IPS DF 6.9 (cell line): Measurements from ENCODE around the gene ADCY5.

Source experiments
- DNase-seq: peaks from one replicate; pipeline ENCODE4 v3.0.0-alpha.2; 2013; ENCODE audit warnings: low read depth, low spot score
- H3K27ac ChIP-seq: one replicate; pipeline ENCODE4 v1.5.1; 2013; ENCODE audit warnings: low read length, control low read depth
- H3K27me3 ChIP-seq: 2 replicates; pipeline ENCODE4 v1.6.1; 2013; ENCODE audit warnings: mild to moderate bottlenecking, low read length; ENCODE audit not compliant: control insufficient read depth, insufficient read depth
- H3K36me3 ChIP-seq: 2 replicates; pipeline ENCODE4 v1.6.1; 2013; ENCODE audit warnings: low read length; ENCODE audit not compliant: control insufficient read depth, insufficient read depth
- H3K4me1 ChIP-seq: 2 replicates; pipeline ENCODE4 v1.6.1; 2013; ENCODE audit warnings: low read length; ENCODE audit not compliant: control insufficient read depth, insufficient read depth
- H3K4me3 ChIP-seq: 2 replicates; pipeline ENCODE4 v1.5.1; 2013; ENCODE audit warnings: mild to moderate bottlenecking, low read length
- H3K9me3 ChIP-seq: 2 replicates; pipeline ENCODE4 v1.6.1; 2013; ENCODE audit warnings: low read length, inconsistent platforms; ENCODE audit not compliant: control insufficient read depth, insufficient read depth
- WGBS: extraction: QIAGEN DNeasy Blood & Tissue Kit; methylation state at CpG from one replicate; pipeline ENCODE4 v1.1.7; 2013; ENCODE audit warnings: mixed read lengths, missing lambda C conversion rate; ENCODE audit not compliant: insufficient read length, insufficient coverage; 5-methylcytosine and 5-hydroxymethylcytosine counted together

ADCY5 gene

GRCh38 chr3:123397050-123397590, 51.8 kb downstream of the ADCY5 start:
- Histone ChIP-seq H3K27me3 (no peaks in the 10 kb centered on the region), H3K9me3 (no peaks in the 10 kb centered on the region), H3K36me3 (no peaks in the 10 kb centered on the region), H3K27ac (no peak overlapping the region), H3K4me3 (no peak overlapping the region), H3K4me1 (no peaks in the 10 kb centered on the region)
- DNase-seq = no peak
- WGBS = no CpG with 5 or more reads among the region's 5 CpGs

DNA sequence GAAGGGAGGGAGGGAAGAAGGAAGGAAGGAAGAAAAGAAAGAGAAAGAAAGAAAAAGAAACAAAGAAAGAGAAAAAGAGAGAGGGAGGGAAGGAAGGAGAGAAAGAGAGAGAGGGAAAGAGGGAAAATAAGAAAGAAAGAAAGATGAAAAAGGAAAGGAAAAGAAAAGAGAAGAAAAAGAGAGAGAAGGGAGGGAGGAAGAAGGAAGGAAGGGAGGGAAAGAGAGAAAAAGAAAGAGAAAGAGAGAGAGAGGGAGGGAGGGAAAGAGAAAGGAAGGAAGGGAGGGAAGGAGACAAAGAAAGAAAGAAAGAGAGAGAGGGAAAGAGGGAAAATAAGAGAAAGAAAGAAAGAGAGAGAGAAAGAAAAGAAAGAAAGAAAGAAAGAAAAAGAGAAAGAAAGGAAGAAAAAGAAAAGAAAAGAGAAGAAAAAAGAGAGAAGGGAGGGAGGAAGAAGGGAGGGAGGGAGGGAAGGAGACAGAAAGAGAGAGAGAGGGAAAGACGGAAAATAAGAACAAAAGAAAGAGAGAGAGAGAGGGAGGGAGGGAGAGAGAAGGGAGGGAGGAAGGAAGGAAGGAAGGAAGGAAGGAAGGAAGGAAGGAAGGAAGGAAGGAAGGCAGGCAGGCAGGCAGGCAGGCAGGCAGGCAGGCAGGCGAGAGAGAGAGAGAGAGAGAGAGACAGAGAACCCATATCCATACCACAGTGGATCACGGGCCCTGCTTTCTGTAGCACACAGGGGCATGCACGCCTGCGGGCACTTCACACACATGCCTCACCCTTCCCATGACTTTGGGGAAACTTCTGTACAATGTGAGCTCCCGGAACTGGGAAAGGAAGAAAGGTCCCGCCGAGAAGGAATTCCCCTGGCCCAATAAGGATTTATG, 52.5 kb downstream of the ADCY5 start:
- Histone ChIP-seq H3K27ac (no peak overlapping the region), H3K27me3 (no peaks in the 10 kb centered on the region), H3K4me1 (no peaks in the 10 kb centered on the region), H3K4me3 (no peak overlapping the region), H3K36me3 (no peaks in the 10 kb centered on the region), H3K9me3 (no peaks in the 10 kb centered on the region)
- no CpG with 5 or more reads among the region's 8 CpGs for WGBS
- no peak for DNase-seq

DNA sequence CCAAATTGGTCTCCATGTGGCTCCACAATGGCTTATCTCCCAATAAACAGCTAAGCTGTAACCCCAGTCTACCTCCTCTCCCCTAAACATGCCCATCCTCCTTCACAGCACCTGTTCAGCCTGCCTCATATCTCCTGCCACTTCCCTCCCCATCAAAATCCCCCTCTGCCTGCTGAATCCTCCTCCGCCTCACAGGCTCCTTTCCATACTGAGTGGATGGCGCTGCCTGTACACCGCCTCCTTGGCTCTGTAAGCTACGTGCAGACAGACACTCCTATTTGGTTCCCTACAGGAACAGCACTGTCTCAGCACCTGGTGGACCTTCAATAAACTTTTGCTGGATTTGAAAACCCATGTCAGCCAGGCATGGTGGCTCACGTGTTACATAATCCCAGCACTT, 53.7 kb downstream of the ADCY5 start:
- DNase-seq = no peak
- no peak overlapping the region for H3K27ac ChIP-seq
- H3K9me3 ChIP-seq = no peaks in the 10 kb centered on the region
- 0 out of 2 replicates have a peak, but pooled peaks cover 1% of the 10 kb centered on the region for H3K4me1 ChIP-seq
- H3K36me3 ChIP-seq = no peaks in the 10 kb centered on the region
- H3K27me3 ChIP-seq = no peaks in the 10 kb centered on the region
- H3K4me3 ChIP-seq = no peak overlapping the region
- WGBS = no CpG with 5 or more reads among the region's 5 CpGs

GRCh38 chr3:123394391-123395020, 54.4 kb downstream of the ADCY5 start:
- Histone ChIP-seq H3K27me3 (no peaks in the 10 kb centered on the region), H3K4me1 (0 out of 2 replicates have a peak, but pooled peaks cover 1% of the 10 kb centered on the region), H3K27ac (no peak overlapping the region), H3K4me3 (no peak overlapping the region), H3K9me3 (no peaks in the 10 kb centered on the region), H3K36me3 (no peaks in the 10 kb centered on the region)
- DNase-seq = no peak
- no CpG with 5 or more reads among the region's 5 CpGs for WGBS

- H3K36me3 ChIP-seq = no peaks in the 10 kb centered on the region
- no peak overlapping the region for H3K27ac ChIP-seq
- 0 out of 2 replicates have a peak, but pooled peaks cover 1% of the 10 kb centered on the region for H3K4me1 ChIP-seq
- no CpG with 5 or more reads among the region's 4 CpGs for WGBS
- no peaks in the 10 kb centered on the region for H3K27me3 ChIP-seq
- DNase-seq = no peak
- H3K9me3 ChIP-seq = no peaks in the 10 kb centered on the region
- no peak overlapping the region for H3K4me3 ChIP-seq
Measured at GRCh38 chr3:123392871-123393620, 55.8 kb downstream of the ADCY5 start.

GRCh38 chr3:123392368-123392767, 56.5 kb downstream of the ADCY5 start:
- WGBS = no CpG with 5 or more reads among the region's 5 CpGs

DNA sequence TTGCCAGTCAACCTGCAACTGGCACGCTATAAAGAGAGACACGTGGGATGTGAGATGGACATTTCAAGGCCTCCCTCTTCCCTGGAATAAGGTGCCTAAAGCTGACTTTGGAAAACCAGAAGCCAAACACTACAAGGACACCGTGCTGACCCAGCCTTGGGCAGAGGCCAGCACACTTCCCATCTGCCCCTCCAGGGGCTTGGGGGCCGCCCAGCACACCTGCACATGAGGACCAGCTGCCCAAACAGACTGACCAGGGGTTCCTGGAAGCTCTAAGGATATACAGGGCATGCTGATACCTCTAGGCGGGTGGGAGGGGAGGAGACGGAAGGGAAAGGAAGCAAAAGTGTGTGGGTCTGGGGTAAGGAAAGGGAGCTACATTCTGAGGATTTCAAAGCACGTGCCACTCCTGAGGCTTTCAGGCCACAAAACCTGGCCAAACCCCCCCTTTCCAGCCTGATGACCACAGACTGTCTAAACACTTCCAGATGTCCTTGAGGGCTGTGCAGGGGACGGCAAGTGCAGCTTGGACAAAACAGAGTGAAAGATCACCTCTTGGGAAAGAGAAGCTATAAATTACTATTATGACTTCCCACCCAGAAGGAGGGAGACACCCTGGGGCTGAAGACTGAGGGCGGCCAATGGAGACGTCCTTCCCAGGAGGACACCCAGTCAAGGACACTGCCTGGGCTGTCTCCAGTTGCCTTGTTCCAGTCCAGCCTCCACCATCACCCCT, 57.9 kb downstream of the ADCY5 start:
- no peaks in the 10 kb centered on the region for H3K27me3 ChIP-seq
- H3K36me3 ChIP-seq = no peaks in the 10 kb centered on the region
- no peaks in the 10 kb centered on the region for H3K9me3 ChIP-seq
- no peak overlapping the region for H3K4me3 ChIP-seq
- no peak for DNase-seq
- WGBS = no CpG with 5 or more reads among the region's 10 CpGs
- H3K4me1 ChIP-seq = 0 out of 2 replicates have a peak, but pooled peaks cover 1% of the 10 kb centered on the region
- no peak overlapping the region for H3K27ac ChIP-seq

More at GRCh38 chr3:123392368-123392767, 56.5 kb downstream of the ADCY5 start:
- Histone ChIP-seq H3K27me3 (no peaks in the 10 kb centered on the region), H3K36me3 (no peaks in the 10 kb centered on the region), H3K4me1 (0 out of 2 replicates have a peak, but pooled peaks cover 1% of the 10 kb centered on the region), H3K9me3 (no peaks in the 10 kb centered on the region), H3K27ac (no peak overlapping the region), H3K4me3 (no peak overlapping the region)
- DNase-seq = no peak

DNA sequence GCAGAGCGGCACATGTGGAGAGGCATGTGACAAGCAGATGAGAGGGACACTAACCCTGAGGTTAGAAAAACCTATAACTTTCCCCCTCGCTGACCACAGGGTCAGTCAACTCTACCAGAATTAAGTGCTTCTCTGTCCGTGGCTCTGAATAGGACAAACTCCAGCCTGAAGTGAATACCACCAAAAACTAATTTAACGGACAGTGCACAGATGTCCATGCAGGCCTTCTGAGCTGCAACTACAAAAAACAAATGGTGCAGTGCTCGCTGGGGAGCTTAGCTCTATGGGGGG, 59.3 kb downstream of the ADCY5 start:
- Histone ChIP-seq H3K9me3 (no peaks in the 10 kb centered on the region), H3K27me3 (no peaks in the 10 kb centered on the region), H3K27ac (no peak overlapping the region), H3K4me3 (no peak overlapping the region), H3K36me3 (no peaks in the 10 kb centered on the region), H3K4me1 (0 out of 2 replicates have a peak, but pooled peaks cover 1% of the 10 kb centered on the region)
- no peak for DNase-seq
- WGBS = no CpG with 5 or more reads among the region's 5 CpGs

DNA sequence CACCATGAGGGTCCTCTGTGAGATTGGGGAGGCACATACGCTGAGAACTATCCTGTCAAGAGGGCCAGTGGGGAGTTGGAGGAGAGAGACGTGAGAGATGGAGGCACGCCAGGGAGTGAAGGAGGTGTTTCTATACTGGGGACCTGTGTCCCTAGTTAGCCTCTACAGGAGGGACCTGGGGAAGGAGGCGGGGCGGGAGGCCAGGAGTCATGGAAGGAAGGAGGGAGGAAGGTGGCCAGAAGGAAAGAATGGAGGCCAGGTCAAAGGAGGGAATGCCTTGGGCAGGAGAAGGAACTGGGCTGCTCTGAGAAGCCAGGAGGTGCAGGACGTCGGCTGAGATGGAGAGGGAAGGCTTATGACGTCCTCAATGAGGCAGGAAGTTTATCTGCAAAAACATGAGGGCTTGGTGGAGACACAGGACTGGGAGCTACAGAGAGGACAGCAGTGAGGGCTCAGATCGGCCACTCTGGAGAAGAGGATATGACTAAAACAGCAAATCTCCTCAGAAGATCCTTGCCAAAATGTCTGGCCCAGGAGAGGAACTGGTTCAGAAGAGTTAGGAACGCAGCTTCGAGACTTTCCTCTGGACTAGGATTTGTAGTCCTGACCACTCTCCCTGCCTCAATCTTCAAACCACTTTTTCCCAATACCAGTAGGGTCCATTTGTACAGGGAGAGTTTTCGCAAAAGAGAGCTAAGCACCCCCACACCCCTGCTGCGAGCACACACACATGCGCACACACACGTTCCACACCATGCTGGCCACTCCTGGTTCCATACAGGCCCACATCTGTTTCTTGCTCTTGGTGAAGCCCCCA, 59.9 kb downstream of the ADCY5 start:
- WGBS = no CpG with 5 or more reads among the region's 15 CpGs
- H3K4me1 ChIP-seq = 0 out of 2 replicates have a peak, but pooled peaks cover 1% of the 10 kb centered on the region
- no peak overlapping the region for H3K4me3 ChIP-seq
- no peak overlapping the region for H3K27ac ChIP-seq
- no peaks in the 10 kb centered on the region for H3K27me3 ChIP-seq
- no peaks in the 10 kb centered on the region for H3K36me3 ChIP-seq
- no peaks in the 10 kb centered on the region for H3K9me3 ChIP-seq
- DNase-seq = no peak
